Measurements from ENCODE around the gene FAM184A. TPM values are rescaled to one million over a fixed set of nuclear protein-coding genes. Genes with fewer than 3 reads are reported as not detected.

FAM184A gene
- total and polyA plus RNA-seq, 9 of the 15 experiments (the other 6 are each of a cell fraction or from before 2014, with no cell fraction given), result 6.4 to 18.7 (median 13.1) TPM

DNA sequence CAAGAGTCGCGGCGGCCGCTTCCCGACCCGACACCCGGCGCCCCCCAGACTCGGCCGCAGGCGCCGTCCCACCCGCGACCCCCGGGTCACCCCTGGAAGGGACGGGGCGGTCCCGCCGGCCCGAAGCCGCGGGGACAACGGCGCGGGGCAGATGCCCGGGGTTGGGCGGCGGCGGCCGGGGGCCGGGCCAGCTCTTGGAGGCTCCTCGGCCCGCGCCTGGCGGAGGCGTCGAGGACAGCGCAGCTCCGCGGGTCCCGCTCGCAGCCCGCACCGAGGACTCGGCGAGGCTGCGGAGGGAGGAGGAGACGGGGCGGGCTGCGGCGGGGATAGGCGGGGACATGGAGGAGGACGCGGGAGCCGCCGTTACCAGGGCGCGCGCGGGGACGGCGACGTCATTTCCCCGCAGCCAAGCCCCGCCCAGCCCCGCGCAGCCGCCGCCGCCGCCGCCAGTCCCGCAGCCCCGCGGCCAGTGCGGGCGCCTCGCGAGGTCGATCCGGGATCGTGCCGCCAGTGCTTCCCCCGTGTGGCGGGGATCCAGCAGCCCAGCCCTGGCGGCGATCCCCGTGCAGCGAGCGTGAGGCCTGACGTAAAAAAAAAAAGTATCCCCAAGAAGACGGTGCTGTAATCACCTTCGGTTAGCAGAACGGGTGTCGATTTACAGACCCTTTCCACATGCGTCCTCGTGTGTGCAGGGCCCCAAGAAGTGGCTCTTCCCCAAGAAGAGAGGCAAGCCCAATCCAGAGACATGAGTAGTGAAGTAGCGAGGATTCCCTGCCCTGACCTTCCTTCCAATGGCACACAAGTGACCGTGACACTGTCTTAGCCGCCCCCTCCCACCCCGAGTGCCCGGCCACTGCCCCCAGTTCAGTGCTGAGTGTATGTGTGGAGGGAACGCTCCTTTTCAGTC is at the start of gene FAM184A (continued):
- TF ChIP-seq, protein P1, sequence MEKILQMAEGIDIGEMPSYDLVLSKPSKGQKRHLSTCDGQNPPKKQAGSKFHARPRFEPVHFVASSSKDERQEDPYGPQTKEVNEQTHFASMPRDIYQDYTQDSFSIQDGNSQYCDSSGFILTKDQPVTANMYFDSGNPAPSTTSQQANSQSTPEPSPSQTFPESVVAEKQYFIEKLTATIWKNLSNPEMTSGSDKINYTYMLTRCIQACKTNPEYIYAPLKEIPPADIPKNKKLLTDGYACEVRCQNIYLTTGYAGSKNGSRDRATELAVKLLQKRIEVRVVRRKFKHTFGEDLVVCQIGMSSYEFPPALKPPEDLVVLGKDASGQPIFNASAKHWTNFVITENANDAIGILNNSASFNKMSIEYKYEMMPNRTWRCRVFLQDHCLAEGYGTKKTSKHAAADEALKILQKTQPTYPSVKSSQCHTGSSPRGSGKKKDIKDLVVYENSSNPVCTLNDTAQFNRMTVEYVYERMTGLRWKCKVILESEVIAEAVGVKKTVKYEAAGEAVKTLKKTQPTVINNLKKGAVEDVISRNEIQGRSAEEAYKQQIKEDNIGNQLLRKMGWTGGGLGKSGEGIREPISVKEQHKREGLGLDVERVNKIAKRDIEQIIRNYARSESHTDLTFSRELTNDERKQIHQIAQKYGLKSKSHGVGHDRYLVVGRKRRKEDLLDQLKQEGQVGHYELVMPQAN (IDR thresholded peaks at IDR 0.05; ENCODE audit: borderline replicate concordance), result 0 out of 2 replicates have a peak, but pooled peaks have one; percentile 18
- TF ChIP-seq ZNF695 (CRISPR knock-in tag; IDR thresholded peaks at IDR 0.05) (no peak), HOXB6 (CRISPR knock-in tag; IDR thresholded peaks at IDR 0.05; ENCODE audit: borderline replicate concordance) (no peak), SMARCA5 (IDR thresholded peaks at IDR 0.05) (no peak), BRD4 (IDR thresholded peaks at IDR 0.05) (no peak), ZNF717 (CRISPR knock-in tag; IDR thresholded peaks at IDR 0.05) (no peak), RBM17 (IDR thresholded peaks at IDR 0.05; ENCODE audit: borderline replicate concordance, low read depth, low read length) (no peak), ZNF282 (CRISPR knock-in tag; IDR thresholded peaks at IDR 0.05) (0 out of 2 replicates have a peak, but pooled peaks have one; percentile 72), ZBTB7A (IDR thresholded peaks at IDR 0.05; ENCODE audit: borderline replicate concordance, control insufficient read depth, low read depth, low read length) (peak; percentile 82), CHD2 (IDR thresholded peaks at IDR 0.05; ENCODE audit: low read depth, low read length) (peak; percentile 87), TAF1 (IDR thresholded peaks at IDR 0.05; ENCODE audit: control insufficient read depth, extremely low read depth, insufficient read depth, low read length, severe bottlenecking) (peak; percentile 53)
- TF ChIP-seq, protein P2, sequence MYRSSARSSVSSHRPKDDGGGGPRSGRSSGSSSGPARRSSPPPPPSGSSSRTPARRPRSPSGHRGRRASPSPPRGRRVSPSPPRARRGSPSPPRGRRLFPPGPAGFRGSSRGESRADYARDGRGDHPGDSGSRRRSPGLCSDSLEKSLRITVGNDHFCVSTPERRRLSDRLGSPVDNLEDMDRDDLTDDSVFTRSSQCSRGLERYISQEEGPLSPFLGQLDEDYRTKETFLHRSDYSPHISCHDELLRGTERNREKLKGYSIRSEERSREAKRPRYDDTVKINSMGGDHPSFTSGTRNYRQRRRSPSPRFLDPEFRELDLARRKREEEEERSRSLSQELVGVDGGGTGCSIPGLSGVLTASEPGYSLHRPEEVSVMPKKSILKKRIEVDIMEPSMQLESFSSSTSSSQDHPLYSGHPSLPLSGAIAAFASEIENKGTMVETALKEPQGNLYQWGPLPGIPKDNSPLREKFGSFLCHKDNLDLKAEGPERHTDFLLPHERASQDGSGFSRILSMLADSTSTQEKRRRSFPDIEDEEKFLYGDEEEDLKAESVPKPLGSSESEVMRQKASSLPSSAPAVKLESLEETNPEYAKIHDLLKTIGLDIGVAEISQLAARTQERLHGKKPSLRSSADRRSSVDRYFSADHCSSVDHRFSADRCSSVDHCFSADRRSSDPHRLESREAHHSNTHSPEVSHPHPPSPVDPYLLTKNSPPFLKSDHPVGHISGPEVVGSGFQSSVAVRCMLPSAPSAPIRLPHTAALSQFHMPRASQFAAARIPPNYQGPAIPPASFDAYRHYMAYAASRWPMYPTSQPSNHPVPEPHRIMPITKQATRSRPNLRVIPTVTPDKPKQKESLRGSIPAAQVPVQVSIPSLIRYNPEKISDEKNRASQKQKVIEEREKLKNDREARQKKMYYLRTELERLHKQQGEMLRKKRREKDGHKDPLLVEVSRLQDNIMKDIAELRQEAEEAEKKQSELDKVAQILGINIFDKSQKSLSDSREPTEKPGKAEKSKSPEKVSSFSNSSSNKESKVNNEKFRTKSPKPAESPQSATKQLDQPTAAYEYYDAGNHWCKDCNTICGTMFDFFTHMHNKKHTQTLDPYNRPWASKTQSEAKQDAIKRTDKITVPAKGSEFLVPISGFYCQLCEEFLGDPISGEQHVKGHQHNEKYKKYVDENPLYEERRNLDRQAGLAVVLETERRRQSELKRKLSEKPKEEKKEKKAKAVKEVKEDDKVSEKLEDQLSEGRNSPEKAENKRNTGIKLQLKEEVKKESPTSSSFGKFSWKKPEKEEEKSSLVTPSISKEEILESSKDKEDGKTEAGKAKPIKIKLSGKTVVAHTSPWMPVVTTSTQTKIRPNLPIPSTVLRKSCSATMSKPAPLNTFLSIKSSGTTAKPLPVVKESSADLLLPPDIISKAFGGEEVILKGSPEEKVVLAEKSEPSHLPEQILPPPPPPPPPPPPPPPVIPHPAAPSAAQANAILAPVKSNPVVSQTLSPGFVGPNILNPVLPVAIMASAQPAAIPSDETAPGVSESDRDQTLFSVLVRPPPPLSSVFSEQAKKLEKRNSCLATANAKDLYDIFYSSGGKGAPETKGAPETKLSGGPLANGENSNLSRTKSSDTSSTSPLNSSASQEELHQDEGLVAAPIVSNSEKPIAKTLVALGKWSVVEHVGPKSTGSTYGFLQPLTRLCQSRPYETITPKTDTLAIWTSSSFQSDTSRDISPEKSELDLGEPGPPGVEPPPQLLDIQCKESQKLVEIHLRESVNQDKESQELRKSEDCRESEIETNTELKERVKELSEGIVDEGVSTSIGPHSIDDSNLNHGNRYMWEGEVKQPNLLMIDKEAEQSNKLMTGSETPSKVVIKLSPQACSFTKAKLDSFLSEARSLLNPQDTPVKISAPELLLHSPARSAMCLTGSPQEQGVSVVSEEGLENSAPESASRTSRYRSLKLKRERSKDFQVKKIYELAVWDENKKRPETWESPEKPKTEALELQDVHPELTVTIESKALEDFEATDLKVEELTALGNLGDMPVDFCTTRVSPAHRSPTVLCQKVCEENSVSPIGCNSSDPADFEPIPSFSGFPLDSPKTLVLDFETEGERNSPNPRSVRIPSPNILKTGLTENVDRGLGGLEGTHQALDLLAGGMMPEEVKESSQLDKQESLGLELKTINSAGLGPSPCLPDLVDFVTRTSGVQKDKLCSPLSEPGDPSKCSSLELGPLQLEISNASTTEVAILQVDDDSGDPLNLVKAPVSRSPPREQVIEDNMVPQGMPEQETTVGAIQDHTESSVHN (IDR thresholded peaks at IDR 0.05; ENCODE audit: borderline replicate concordance in 1 of 2, low read depth in 1 of 2), result peak in 1 of 2 experiments; percentile 33; a peak in 1 of 4 replicates
- TF ChIP-seq, protein P3, sequence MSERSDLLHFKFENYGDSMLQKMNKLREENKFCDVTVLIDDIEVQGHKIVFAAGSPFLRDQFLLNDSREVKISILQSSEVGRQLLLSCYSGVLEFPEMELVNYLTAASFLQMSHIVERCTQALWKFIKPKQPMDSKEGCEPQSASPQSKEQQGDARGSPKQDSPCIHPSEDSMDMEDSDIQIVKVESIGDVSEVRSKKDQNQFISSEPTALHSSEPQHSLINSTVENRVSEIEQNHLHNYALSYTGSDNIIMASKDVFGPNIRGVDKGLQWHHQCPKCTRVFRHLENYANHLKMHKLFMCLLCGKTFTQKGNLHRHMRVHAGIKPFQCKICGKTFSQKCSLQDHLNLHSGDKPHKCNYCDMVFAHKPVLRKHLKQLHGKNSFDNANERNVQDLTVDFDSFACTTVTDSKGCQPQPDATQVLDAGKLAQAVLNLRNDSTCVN (CRISPR knock-in tag; IDR thresholded peaks at IDR 0.05), result no peak

All from K562 (cell line).